K562 (cell line): ENCODE results near the gene SLC6A16. TPM values are rescaled to one million over a fixed set of nuclear protein-coding genes. Genes with fewer than 3 reads are reported as not detected.
A peak's percentile ranks its signal among the peaks of the same experiment; 100 is the strongest.

ENCODE experiments used
- BHLHE40 ChIP-seq: IDR thresholded peaks from 2 replicates; pipeline ENCODE4 v1.6.1; 2011; ENCODE audit warnings: low read length, improper control_type of control experiment
- CHD2 ChIP-seq: IDR thresholded peaks from 2 replicates; pipeline ENCODE4 v1.6.1; 2011; ENCODE audit warnings: low read depth, low read length
- CREM ChIP-seq: IDR thresholded peaks from 2 replicates; pipeline ENCODE4 v1.6.1; 2014; ENCODE audit warnings: antibody characterized with exemption, low read depth
- FOS ChIP-seq: IDR thresholded peaks from 3 replicates; pipeline ENCODE4 v1.6.1; 2011; ENCODE audit not compliant: insufficient read length; ENCODE audit errors: extremely low read depth
- HDAC1 ChIP-seq, 2 experiments: fragments of 450-650 bp; IDR thresholded peaks; 2 replicates each; pipeline ENCODE4 v1.6.1; 2016 to 2017; ENCODE audit warnings: inconsistent platforms in 1 of 2, mild to moderate bottlenecking in 1 of 2, moderate library complexity in 1 of 2
- HDAC2 ChIP-seq: fragments of 450-650 bp; IDR thresholded peaks from 2 replicates; pipeline ENCODE4 v1.6.1; 2016; ENCODE audit warnings: mild to moderate bottlenecking
- HOXB6 ChIP-seq: fragments of 250-450 bp; sonication (Bioruptor Pico); IDR thresholded peaks from 2 replicates; pipeline ENCODE4 v1.5.1; 2022; ENCODE audit warnings: mild to moderate bottlenecking, borderline replicate concordance
- MLLT1 ChIP-seq, 2 experiments: fragments of 450-650 bp; IDR thresholded peaks; 2 replicates each; pipeline ENCODE4 v1.6.1; 2016
- MTA2 ChIP-seq: fragments of 450-650 bp; IDR thresholded peaks from 2 replicates; pipeline ENCODE4 v1.6.1; 2016; ENCODE audit warnings: low read depth
- NFIC ChIP-seq: fragments of 450-650 bp; IDR thresholded peaks from 2 replicates; pipeline ENCODE4 v1.6.1; 2017; ENCODE audit warnings: mild to moderate bottlenecking, inconsistent platforms
- PATZ1 ChIP-seq: fragments of 250-450 bp; sonication (Bioruptor Pico); IDR thresholded peaks from 2 replicates; pipeline ENCODE4 v1.5.0; 2020; ENCODE audit warnings: mild to moderate bottlenecking, borderline replicate concordance
- PHB ChIP-seq: fragments of 250-450 bp; sonication (Bioruptor Pico); IDR thresholded peaks from 2 replicates; pipeline ENCODE4 v1.5.0; 2021
- RBM22 ChIP-seq: fragments of 200-400 bp; formaldehyde crosslinking; IDR thresholded peaks from 2 replicates; pipeline ENCODE4 v1.6.1; 2018; ENCODE audit warnings: low read length, low read depth; ENCODE audit not compliant: poor library complexity, severe bottlenecking
- TOE1 ChIP-seq, 2 experiments: fragments of 450-650 bp in 1 of 2; sonication (generic) in 1 of 2; formaldehyde crosslinking in 1 of 2; IDR thresholded peaks; 2 replicates each; pipeline versions ENCODE4 v1.7.1 to v1.8.0; 2016 to 2022; ENCODE audit warnings: borderline replicate concordance in 2 of 2, mild to moderate bottlenecking in 2 of 2, antibody characterized with exemption in 1 of 2, inconsistent platforms in 1 of 2, low read depth in 1 of 2, missing genetic modification reagents in 1 of 2, moderate library complexity in 1 of 2
- USF2 ChIP-seq: sonication (generic); formaldehyde crosslinking; IDR thresholded peaks from 2 replicates; pipeline ENCODE4 v1.5.0; 2020; ENCODE audit warnings: missing genetic modification reagents
- XRCC5 ChIP-seq: fragments of 200-400 bp; formaldehyde crosslinking; IDR thresholded peaks from 2 replicates; pipeline ENCODE4 v1.6.1; 2017; ENCODE audit warnings: low read depth, mild to moderate bottlenecking, low read length
- ZNF134 ChIP-seq: fragments of 250-450 bp; sonication (Bioruptor Pico); conservative IDR thresholded peaks from 2 replicates; pipeline ENCODE4 v1.4.0; 2020
- ZNF324 ChIP-seq: fragments of 250-450 bp; sonication (Bioruptor Pico); IDR thresholded peaks from 2 replicates; pipeline ENCODE4 v1.4.0; 2020; ENCODE audit warnings: mild to moderate bottlenecking
- ZNF511 ChIP-seq: sonication (generic); formaldehyde crosslinking; IDR thresholded peaks from 2 replicates; pipeline ENCODE4 v1.8.0; 2022; ENCODE audit warnings: mild to moderate bottlenecking, missing genetic modification reagents
- ZNF518B ChIP-seq: fragments of 250-450 bp; sonication (Bioruptor Pico); IDR thresholded peaks from 2 replicates; pipeline ENCODE4 v1.5.0; 2021; ENCODE audit warnings: mild to moderate bottlenecking, moderate library complexity
- polyA plus RNA-seq, 8 experiments: library from polyadenylated mRNA; depleted of rRNA in 4 of 8; stranded (reverse) in 5 of 8; unstranded in 3 of 8; fragments of >200 nt; fragmentation: Nextera tagmentation in 2 of 8; fragmentation: Illumina TruSeq in 1 of 8; extraction: Ambion mirVana in 2 of 8; extraction: Trizol in 1 of 8; gene quantifications; 2 replicates each; pipeline versions ENCODE4 v1.2.1 to v1.2.3, GENCODE V29; 2011 to 2014; ENCODE audit warnings: inconsistent platforms in 1 of 8, missing spikeins in 1 of 8
- total RNA-seq, 7 experiments: library from RNA; depleted of rRNA in 6 of 7; stranded (reverse); fragments of >200 nt in 6 of 7; fragmentation: Illumina TruSeq in 2 of 7; extraction: Trizol in 2 of 7; gene quantifications; 2 replicates each; pipeline versions ENCODE4 v1.2.1 to v1.2.3, GENCODE V29; 2011 to 2021; ENCODE audit warnings: low replicate concordance in 1 of 7

The SLC6A16 gene
- total and polyA plus RNA-seq, 9 of the 15 experiments (the other 6 are each of a cell fraction or from before 2014, with no cell fraction given) = 0.05 to 0.95 (median 0.36) TPM

- TF ChIP-seq PATZ1 (CRISPR knock-in tag) = no peak
- no peak for TF ChIP-seq RBM22
- TF ChIP-seq XRCC5 = 0 out of 2 replicates have a peak, but pooled peaks have one; percentile 3
- TF ChIP-seq TOE1 (IDR thresholded peaks at IDR 0.05; ENCODE audit: borderline replicate concordance) = 0 out of 2 replicates have a peak, but pooled peaks have one; percentile 24
- TF ChIP-seq TOE1 (CRISPR knock-in tag; IDR thresholded peaks at IDR 0.05; ENCODE audit: borderline replicate concordance, low read depth) = no peak
- peak in 1 of 2 experiments; percentile 62; a peak in 2 of 4 replicates for TF ChIP-seq HDAC1 (IDR thresholded peaks at IDR 0.05)
- TF ChIP-seq MLLT1 (IDR thresholded peaks at IDR 0.05) = 0 out of 4 replicates have a peak, but pooled peaks of 1 of the 2 experiments have one; percentile 21
- TF ChIP-seq HDAC2 = no peak
- TF ChIP-seq HOXB6 (CRISPR knock-in tag) = no peak
- TF ChIP-seq PHB = no peak
- peak; percentile 89 for TF ChIP-seq USF2
- TF ChIP-seq ZNF324 (CRISPR knock-in tag) = no peak
- no peak for TF ChIP-seq MTA2
- TF ChIP-seq BHLHE40 = peak; percentile 91
- TF ChIP-seq ZNF134 (CRISPR knock-in tag) = no peak
- no peak for TF ChIP-seq CHD2
- TF ChIP-seq ZNF518B (CRISPR knock-in tag) = no peak
- no peak for TF ChIP-seq FOS
- TF ChIP-seq ZNF511 (CRISPR knock-in tag) = no peak
- TF ChIP-seq CREM = 0 out of 2 replicates have a peak, but pooled peaks have one; percentile 28
- no peak for TF ChIP-seq NFIC
Observed at GRCh38 chr19:49340069-49340864, 15.3 kb upstream of the SLC6A16 start (continued).
